Nephron progenitor cell (in vitro differentiated cells): ENCODE results near the gene C5orf24.

Experiments used
- DNase-seq: peaks from one replicate; pipeline ENCODE4 v3.0.0; 2021
- H3K27ac Mint-ChIP-seq: 2 replicates; pipeline ENCODE4 v1.8.0; 2021; ENCODE audit warnings: mild to moderate bottlenecking, moderate library complexity, mixed read lengths
- H3K27me3 Mint-ChIP-seq: 2 replicates; pipeline ENCODE4 v1.8.0; 2021; ENCODE audit warnings: mild to moderate bottlenecking, low read depth, mixed read lengths; ENCODE audit not compliant: poor library complexity
- H3K36me3 Mint-ChIP-seq: 2 replicates; pipeline ENCODE4 v1.8.0; 2021; ENCODE audit warnings: low read depth, mixed read lengths
- H3K4me1 Mint-ChIP-seq: 2 replicates; pipeline ENCODE4 v1.8.0; 2021; ENCODE audit warnings: mixed read lengths
- H3K4me3 Mint-ChIP-seq: 2 replicates; pipeline ENCODE4 v1.8.0; 2021; ENCODE audit warnings: mild to moderate bottlenecking, moderate library complexity, mixed read lengths
- H3K9me3 Mint-ChIP-seq: 2 replicates; pipeline ENCODE4 v1.8.0; 2021; ENCODE audit warnings: mild to moderate bottlenecking, moderate library complexity, mixed read lengths
- TF ChIP-seq, protein P1 (sequence below): fragments of 200-600 bp; sonication (generic); IDR thresholded peaks from 2 replicates; pipeline ENCODE4 v1.5.0; 2021; ENCODE audit warnings: antibody characterized with exemption

The C5orf24 gene

DNA sequence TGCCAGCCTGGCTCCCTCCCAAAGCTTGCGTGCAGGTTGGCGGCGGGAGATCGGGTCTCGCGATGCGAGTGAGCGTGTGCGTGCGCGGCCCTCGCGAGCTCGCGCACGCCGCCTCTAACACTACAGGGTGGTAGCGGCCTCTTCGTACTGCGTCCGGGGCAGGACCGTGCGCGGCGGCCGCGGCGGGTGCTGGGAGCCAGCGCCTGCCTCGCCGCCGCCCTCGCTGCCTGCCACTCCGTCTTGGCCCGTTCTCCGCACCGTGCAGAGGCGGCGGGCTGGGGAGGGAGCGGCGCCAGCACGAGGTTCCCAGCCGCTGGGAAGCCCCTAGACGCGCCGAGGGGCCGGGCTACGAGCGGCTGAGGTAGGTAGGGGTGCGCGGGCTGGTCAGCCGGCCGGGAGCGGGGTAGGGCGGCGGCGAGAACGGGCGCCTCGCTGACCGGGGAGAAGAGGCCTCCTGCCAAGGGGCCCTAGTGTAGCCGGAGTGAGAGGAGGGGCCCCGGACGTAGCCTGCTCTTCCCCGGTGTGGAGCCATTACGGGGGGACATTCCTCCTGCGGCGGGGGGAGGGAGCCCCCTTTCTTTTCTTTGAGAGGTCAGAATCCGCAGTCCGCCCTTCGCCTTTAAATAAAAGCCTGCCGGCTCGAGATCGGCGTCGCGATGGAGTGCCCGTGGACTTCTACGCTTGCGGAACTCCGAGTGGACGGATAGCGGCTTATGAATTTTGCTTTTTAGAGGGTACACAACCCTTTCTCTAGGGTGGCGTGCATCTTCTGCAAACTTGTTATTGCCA, at the start of gene C5orf24:
Gene C5orf24 (plus strand): TSS at position 117 of the 789 bp plus-strand sequence. CDS start 8,933 bp downstream, outside the sequence.
- DNase-seq: peak; percentile 85
- no peaks in the 10 kb centered on the region for H3K9me3 Mint-ChIP-seq
- TF ChIP-seq, protein P1, sequence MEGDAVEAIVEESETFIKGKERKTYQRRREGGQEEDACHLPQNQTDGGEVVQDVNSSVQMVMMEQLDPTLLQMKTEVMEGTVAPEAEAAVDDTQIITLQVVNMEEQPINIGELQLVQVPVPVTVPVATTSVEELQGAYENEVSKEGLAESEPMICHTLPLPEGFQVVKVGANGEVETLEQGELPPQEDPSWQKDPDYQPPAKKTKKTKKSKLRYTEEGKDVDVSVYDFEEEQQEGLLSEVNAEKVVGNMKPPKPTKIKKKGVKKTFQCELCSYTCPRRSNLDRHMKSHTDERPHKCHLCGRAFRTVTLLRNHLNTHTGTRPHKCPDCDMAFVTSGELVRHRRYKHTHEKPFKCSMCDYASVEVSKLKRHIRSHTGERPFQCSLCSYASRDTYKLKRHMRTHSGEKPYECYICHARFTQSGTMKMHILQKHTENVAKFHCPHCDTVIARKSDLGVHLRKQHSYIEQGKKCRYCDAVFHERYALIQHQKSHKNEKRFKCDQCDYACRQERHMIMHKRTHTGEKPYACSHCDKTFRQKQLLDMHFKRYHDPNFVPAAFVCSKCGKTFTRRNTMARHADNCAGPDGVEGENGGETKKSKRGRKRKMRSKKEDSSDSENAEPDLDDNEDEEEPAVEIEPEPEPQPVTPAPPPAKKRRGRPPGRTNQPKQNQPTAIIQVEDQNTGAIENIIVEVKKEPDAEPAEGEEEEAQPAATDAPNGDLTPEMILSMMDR: no peak
- no peaks in the 10 kb centered on the region for H3K27me3 Mint-ChIP-seq
- peak within 1 kb of the TSS; percentile 95 for H3K27ac Mint-ChIP-seq
- peaks cover 45% of the 10 kb centered on the region for H3K36me3 Mint-ChIP-seq
- H3K4me1 Mint-ChIP-seq: peaks cover 26% of the 10 kb centered on the region
- H3K4me3 Mint-ChIP-seq: peak within 1 kb of the TSS; percentile 93

DNA sequence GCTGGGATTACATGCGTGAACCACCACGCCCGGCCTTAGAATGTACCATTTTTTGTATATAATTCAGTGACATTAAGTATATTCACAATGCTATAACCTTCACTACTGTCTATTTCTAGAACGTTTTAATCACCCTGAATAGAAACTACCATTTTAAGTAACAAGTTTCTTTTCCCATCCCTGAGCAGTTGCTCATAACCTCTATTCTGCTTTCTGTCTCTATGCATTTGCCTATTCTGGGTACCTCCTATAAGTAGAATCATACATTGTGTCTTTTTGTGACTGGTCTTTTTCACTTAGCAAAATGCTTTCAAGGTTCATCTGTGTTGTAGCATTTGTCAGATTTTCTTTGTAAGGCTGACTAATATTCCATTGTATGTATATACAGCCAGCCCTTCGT, 47.3 kb upstream of the C5orf24 start:
- no peak overlapping the region for H3K4me3 Mint-ChIP-seq
- H3K36me3 Mint-ChIP-seq: peaks cover 75% of the 10 kb centered on the region
- no peaks in the 10 kb centered on the region for H3K9me3 Mint-ChIP-seq
- H3K27me3 Mint-ChIP-seq: no peaks in the 10 kb centered on the region
- H3K4me1 Mint-ChIP-seq: no peaks in the 10 kb centered on the region
- TF ChIP-seq, protein P1: no peak
- no peak for DNase-seq
- peak overlapping the region; percentile 17 for H3K27ac Mint-ChIP-seq

DNA sequence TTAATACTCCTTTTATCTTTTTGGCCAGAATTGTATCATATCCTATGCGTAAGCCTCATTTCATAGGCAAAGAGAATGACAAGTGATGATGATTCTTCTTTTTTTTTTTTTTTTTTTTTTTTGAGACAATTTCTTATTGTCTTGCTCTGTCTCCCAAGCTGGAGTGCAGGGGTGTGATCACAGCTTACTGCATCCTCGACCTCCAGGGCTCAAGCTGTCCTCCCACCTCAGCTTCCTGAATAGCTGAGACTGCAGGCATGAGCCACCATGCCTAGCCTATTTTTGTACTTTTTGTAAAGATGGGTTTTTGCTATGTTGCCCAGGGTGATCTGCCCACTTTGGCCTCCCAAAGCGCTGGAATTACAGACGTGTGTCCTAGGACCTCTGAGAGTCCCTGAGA, 41.9 kb upstream of the C5orf24 start:
- Mint-ChIP-seq H3K4me3 (no peak overlapping the region), H3K27ac (peak overlapping the region; percentile 23), H3K4me1 (no peaks in the 10 kb centered on the region), H3K27me3 (no peaks in the 10 kb centered on the region), H3K36me3 (peaks cover 51% of the 10 kb centered on the region), H3K9me3 (no peaks in the 10 kb centered on the region)
- TF ChIP-seq, protein P1: no peak
- no peak for DNase-seq

DNA sequence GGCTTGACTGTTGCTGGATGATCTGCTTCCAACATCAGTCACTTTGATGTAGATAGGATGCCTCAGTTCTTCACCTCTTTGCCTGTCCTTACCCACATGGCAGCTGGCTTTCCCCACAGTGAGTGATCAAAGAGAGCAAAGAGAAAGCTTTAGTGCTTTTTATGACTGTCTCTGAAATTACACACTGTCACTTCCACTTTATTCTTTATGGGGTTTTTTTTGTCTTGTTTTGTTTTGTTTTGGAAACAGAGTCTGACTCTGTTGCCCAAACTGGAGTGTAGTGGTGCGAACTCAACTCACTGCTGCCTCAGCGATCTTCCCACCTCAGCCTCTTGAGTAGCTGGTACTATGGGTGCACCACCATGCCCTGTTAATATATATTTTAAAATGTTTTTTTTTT, 32.4 kb upstream of the C5orf24 start:
- Mint-ChIP-seq H3K4me3 (no peak overlapping the region), H3K36me3 (peaks cover 76% of the 10 kb centered on the region), H3K27me3 (no peaks in the 10 kb centered on the region), H3K27ac (peak overlapping the region; percentile 95), H3K9me3 (no peaks in the 10 kb centered on the region), H3K4me1 (no peaks in the 10 kb centered on the region)
- TF ChIP-seq, protein P1: no peak
- no peak for DNase-seq

DNA sequence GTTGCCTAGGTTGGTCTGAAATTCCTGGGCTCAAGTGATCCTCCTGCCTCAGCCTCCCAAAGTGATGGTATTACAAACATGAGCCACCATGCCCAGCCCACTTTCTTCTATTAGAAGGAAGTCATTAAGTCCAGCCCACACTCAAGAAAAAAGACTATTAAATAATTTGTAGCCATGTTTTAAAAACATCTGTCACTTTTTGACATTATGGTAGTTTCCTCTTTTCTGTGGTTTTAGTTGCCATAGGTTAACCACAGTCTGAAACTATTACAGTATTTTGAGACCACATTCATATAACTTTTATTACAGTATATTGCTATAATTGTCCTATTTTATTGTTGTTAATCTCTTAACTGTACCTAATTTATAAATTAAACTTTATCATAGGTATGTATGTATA, 31.9 kb upstream of the C5orf24 start:
- H3K4me3 Mint-ChIP-seq: no peak overlapping the region
- H3K9me3 Mint-ChIP-seq: no peaks in the 10 kb centered on the region
- DNase-seq: no peak
- H3K27me3 Mint-ChIP-seq: no peaks in the 10 kb centered on the region
- no peak overlapping the region for H3K27ac Mint-ChIP-seq
- TF ChIP-seq, protein P1: no peak
- H3K4me1 Mint-ChIP-seq: no peaks in the 10 kb centered on the region
- H3K36me3 Mint-ChIP-seq: peaks cover 76% of the 10 kb centered on the region

DNA sequence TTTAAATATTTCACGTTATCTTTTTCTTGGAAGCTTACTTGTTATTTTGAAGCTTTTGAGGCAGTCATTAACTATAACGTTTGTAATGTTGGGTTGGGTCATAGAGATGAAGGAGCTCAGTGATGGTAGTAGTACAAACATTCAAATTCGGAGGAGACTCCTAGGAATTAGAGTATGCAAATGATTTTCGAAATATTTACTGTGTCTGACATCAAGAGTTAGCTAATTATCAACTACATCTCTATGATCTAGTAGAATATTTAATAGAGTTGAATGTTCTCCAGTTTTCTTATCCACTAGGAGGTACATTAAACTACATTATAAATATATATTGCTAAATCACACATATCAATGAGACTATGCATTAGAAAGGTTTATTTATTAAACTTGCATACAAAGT, 28.8 kb upstream of the C5orf24 start:
- Mint-ChIP-seq H3K4me1 (no peaks in the 10 kb centered on the region), H3K27ac (no peak overlapping the region), H3K27me3 (no peaks in the 10 kb centered on the region), H3K4me3 (no peak overlapping the region), H3K36me3 (peaks cover 85% of the 10 kb centered on the region), H3K9me3 (no peaks in the 10 kb centered on the region)
- DNase-seq: no peak
- TF ChIP-seq, protein P1: no peak
